K562 (cell line): ENCODE measurements around the gene ADK. TPM values are rescaled to one million over a fixed set of nuclear protein-coding genes. Genes with fewer than 3 reads are reported as not detected.

ENCODE experiments used
- ELF4 ChIP-seq: fragments of 450-650 bp; formaldehyde crosslinking; IDR thresholded peaks from 2 replicates; pipeline ENCODE4 v1.4.0; 2022; ENCODE audit warnings: missing genetic modification characterization
- ERF ChIP-seq: fragments of 450-650 bp; formaldehyde crosslinking; IDR thresholded peaks from 2 replicates; pipeline ENCODE4 v1.4.0; 2020; ENCODE audit warnings: mild to moderate bottlenecking, mixed read lengths
- ETS1 ChIP-seq: conservative IDR thresholded peaks from 2 replicates; pipeline ENCODE4 v1.6.1; 2011; ENCODE audit warnings: low read depth, mild to moderate bottlenecking, low read length; ENCODE audit not compliant: control insufficient read depth
- PCBP1 ChIP-seq: fragments of 200-400 bp; formaldehyde crosslinking; IDR thresholded peaks from 2 replicates; pipeline ENCODE4 v1.6.1; 2018; ENCODE audit warnings: mild to moderate bottlenecking, low read depth, low read length; ENCODE audit not compliant: poor library complexity, severe bottlenecking
- PHF21A ChIP-seq: fragments of 450-650 bp; IDR thresholded peaks from 2 replicates; pipeline ENCODE4 v1.6.1; 2017; ENCODE audit warnings: low read depth, borderline replicate concordance
- PRPF4 ChIP-seq: fragments of 200-400 bp; formaldehyde crosslinking; IDR thresholded peaks from one replicate; pipeline ENCODE4 v1.6.1; 2017; ENCODE audit warnings: low read length, low read depth, mild to moderate bottlenecking; ENCODE audit not compliant: insufficient read depth, poor library complexity, severe bottlenecking
- PURB ChIP-seq: sonication (generic); formaldehyde crosslinking; IDR thresholded peaks from 2 replicates; pipeline ENCODE4 v1.9.0; 2021; ENCODE audit warnings: low read depth, mild to moderate bottlenecking, missing genetic modification reagents
- RFX7 ChIP-seq: fragments of 250-450 bp; sonication (Bioruptor Pico); IDR thresholded peaks from 2 replicates; pipeline ENCODE4 v1.5.1; 2021; ENCODE audit warnings: mild to moderate bottlenecking
- RNF219 ChIP-seq: fragments of 250-450 bp; sonication (Bioruptor Pico); IDR thresholded peaks from 2 replicates; pipeline ENCODE4 v1.5.0; 2022; ENCODE audit warnings: mild to moderate bottlenecking
- SIX5 ChIP-seq, 2 experiments: IDR thresholded peaks; 2 replicates each; pipeline ENCODE4 v1.6.1; 2011; ENCODE audit warnings: low read length in 2 of 2, borderline replicate concordance in 1 of 2, low read depth in 1 of 2, mild to moderate bottlenecking in 1 of 2, moderate library complexity in 1 of 2; ENCODE audit not compliant: insufficient read depth in 1 of 2
- polyA plus RNA-seq, 8 experiments: library from polyadenylated mRNA; depleted of rRNA in 4 of 8; stranded (reverse) in 5 of 8; unstranded in 3 of 8; fragments of >200 nt; fragmentation: Nextera tagmentation in 2 of 8; fragmentation: Illumina TruSeq in 1 of 8; extraction: Ambion mirVana in 2 of 8; extraction: Trizol in 1 of 8; gene quantifications; 2 replicates each; pipeline versions ENCODE4 v1.2.1 to v1.2.3, GENCODE V29; 2011 to 2014; ENCODE audit warnings: inconsistent platforms in 1 of 8, missing spikeins in 1 of 8
- total RNA-seq, 7 experiments: library from RNA; depleted of rRNA in 6 of 7; stranded (reverse); fragments of >200 nt in 6 of 7; fragmentation: Illumina TruSeq in 2 of 7; extraction: Trizol in 2 of 7; gene quantifications; 2 replicates each; pipeline versions ENCODE4 v1.2.1 to v1.2.3, GENCODE V29; 2011 to 2021; ENCODE audit warnings: low replicate concordance in 1 of 7
- TF ChIP-seq, protein P1 (sequence below), 2 experiments: fragments of 450-650 bp; IDR thresholded peaks; 2 replicates each; pipeline ENCODE4 v1.6.1; 2016; ENCODE audit warnings: mild to moderate bottlenecking in 2 of 2, borderline replicate concordance in 1 of 2, low read depth in 1 of 2, moderate library complexity in 1 of 2

The ADK gene
- total and polyA plus RNA-seq, 9 of the 15 experiments (the other 6 are each of a cell fraction or from before 2014, with no cell fraction given), result 54.2 to 97.8 (median 73.6) TPM

DNA sequence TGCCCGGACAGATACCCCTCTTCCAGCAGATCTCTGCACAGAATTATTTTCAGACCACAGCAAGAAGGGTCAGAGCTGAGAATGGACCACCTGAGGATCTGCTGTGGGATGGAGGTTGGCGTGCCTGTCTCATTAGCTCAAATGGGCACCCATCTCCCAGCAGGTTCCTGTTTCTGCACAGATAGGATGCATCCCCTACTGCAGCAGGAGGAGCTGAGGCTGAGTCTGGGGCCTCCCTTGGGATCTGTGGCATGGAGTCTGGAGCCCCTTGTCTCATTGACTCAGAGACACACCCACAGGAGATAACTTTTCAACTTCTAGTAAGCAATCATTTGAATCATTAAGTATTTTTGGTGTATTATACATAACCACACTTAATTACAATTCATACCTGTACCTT lies 212.7 kb downstream of the ADK start (continued):
- TF ChIP-seq, protein P1, sequence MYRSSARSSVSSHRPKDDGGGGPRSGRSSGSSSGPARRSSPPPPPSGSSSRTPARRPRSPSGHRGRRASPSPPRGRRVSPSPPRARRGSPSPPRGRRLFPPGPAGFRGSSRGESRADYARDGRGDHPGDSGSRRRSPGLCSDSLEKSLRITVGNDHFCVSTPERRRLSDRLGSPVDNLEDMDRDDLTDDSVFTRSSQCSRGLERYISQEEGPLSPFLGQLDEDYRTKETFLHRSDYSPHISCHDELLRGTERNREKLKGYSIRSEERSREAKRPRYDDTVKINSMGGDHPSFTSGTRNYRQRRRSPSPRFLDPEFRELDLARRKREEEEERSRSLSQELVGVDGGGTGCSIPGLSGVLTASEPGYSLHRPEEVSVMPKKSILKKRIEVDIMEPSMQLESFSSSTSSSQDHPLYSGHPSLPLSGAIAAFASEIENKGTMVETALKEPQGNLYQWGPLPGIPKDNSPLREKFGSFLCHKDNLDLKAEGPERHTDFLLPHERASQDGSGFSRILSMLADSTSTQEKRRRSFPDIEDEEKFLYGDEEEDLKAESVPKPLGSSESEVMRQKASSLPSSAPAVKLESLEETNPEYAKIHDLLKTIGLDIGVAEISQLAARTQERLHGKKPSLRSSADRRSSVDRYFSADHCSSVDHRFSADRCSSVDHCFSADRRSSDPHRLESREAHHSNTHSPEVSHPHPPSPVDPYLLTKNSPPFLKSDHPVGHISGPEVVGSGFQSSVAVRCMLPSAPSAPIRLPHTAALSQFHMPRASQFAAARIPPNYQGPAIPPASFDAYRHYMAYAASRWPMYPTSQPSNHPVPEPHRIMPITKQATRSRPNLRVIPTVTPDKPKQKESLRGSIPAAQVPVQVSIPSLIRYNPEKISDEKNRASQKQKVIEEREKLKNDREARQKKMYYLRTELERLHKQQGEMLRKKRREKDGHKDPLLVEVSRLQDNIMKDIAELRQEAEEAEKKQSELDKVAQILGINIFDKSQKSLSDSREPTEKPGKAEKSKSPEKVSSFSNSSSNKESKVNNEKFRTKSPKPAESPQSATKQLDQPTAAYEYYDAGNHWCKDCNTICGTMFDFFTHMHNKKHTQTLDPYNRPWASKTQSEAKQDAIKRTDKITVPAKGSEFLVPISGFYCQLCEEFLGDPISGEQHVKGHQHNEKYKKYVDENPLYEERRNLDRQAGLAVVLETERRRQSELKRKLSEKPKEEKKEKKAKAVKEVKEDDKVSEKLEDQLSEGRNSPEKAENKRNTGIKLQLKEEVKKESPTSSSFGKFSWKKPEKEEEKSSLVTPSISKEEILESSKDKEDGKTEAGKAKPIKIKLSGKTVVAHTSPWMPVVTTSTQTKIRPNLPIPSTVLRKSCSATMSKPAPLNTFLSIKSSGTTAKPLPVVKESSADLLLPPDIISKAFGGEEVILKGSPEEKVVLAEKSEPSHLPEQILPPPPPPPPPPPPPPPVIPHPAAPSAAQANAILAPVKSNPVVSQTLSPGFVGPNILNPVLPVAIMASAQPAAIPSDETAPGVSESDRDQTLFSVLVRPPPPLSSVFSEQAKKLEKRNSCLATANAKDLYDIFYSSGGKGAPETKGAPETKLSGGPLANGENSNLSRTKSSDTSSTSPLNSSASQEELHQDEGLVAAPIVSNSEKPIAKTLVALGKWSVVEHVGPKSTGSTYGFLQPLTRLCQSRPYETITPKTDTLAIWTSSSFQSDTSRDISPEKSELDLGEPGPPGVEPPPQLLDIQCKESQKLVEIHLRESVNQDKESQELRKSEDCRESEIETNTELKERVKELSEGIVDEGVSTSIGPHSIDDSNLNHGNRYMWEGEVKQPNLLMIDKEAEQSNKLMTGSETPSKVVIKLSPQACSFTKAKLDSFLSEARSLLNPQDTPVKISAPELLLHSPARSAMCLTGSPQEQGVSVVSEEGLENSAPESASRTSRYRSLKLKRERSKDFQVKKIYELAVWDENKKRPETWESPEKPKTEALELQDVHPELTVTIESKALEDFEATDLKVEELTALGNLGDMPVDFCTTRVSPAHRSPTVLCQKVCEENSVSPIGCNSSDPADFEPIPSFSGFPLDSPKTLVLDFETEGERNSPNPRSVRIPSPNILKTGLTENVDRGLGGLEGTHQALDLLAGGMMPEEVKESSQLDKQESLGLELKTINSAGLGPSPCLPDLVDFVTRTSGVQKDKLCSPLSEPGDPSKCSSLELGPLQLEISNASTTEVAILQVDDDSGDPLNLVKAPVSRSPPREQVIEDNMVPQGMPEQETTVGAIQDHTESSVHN (IDR thresholded peaks at IDR 0.05; ENCODE audit: borderline replicate concordance in 1 of 2, low read depth in 1 of 2), result no peak
- TF ChIP-seq RNF219 (CRISPR knock-in tag) (no peak), ELF4 (CRISPR knock-in tag) (no peak), RFX7 (CRISPR knock-in tag) (no peak), PCBP1 (no peak), ETS1 (no peak), PRPF4 (no peak), PHF21A (no peak), ERF (CRISPR knock-in tag) (no peak), PURB (CRISPR knock-in tag) (no peak), SIX5 (IDR thresholded peaks at IDR 0.05; ENCODE audit: borderline replicate concordance in 1 of 2, insufficient read depth in 1 of 2, low read depth in 1 of 2, low read length in 2 of 2) (no peak)
